ENCODE measurements around the gene USP17L26.
"Not testable (repeated sequence)": the region's sequence is repeated elsewhere in the genome, so short reads cannot be mapped to it uniquely, and the experiment has no call there.

Gene USP17L26

GRCh38 chr4:9334358-9334757 lies at the start of gene USP17L26:
Gene USP17L26 (plus strand): TSS chr4:9334658. CDS start chr4:9334658, 0 bp downstream.
- FAIRE-seq, result not testable (repeated sequence)

- not testable (repeated sequence) for FAIRE-seq
These were observed 10.3 kb upstream of the USP17L26 start for GRCh38 chr4:9324191-9324590.

GRCh38 chr4:9324865-9325264 lies 9.6 kb upstream of the USP17L26 start, which contains the start of gene USP17L24:
Gene USP17L24 (plus strand): TSS chr4:9325165. CDS start chr4:9325165, 0 bp downstream.
- not testable (repeated sequence) for FAIRE-seq

- not testable (repeated sequence) for FAIRE-seq
These were observed 4.8 kb upstream of the USP17L26 start, which contains the start of gene USP17L25 for GRCh38 chr4:9329611-9330010. Gene USP17L25 (plus strand): TSS chr4:9329911. CDS start chr4:9329911, 0 bp downstream.

GRCh38 chr4:9339103-9339502 lies 4.6 kb downstream of the USP17L26 start, which contains the start of gene USP17L5:
Gene USP17L5 (plus strand): TSS chr4:9339403. CDS start chr4:9339403, 0 bp downstream.
- FAIRE-seq, result not testable (repeated sequence)

- not testable (repeated sequence) for FAIRE-seq
These were observed 9.4 kb downstream of the USP17L26 start, which contains the start of gene USP17L27 for GRCh38 chr4:9343848-9344247. Gene USP17L27 (plus strand): TSS chr4:9344148. CDS start chr4:9344148, 0 bp downstream.

- FAIRE-seq, result not testable (repeated sequence)
These were observed 14.1 kb downstream of the USP17L26 start, which contains the start of gene USP17L28 for GRCh38 chr4:9348593-9348992. Gene USP17L28 (plus strand): TSS chr4:9348893. CDS start chr4:9348893, 0 bp downstream.

GRCh38 chr4:9350866-9351265 lies 16.4 kb downstream of the USP17L26 start:
- not testable (repeated sequence) for FAIRE-seq

- FAIRE-seq, result not testable (repeated sequence)
These were observed 18.9 kb downstream of the USP17L26 start, which contains the start of gene USP17L29 for GRCh38 chr4:9353338-9353737. Gene USP17L29 (plus strand): TSS chr4:9353638. CDS start chr4:9353638, 0 bp downstream.

GRCh38 chr4:9362829-9363228 lies 28.4 kb downstream of the USP17L26 start, which contains the start of gene USP17L30:
Gene USP17L30 (plus strand): TSS chr4:9363129. CDS start chr4:9363129, 0 bp downstream.
- not testable (repeated sequence) for FAIRE-seq

- FAIRE-seq, result not testable (repeated sequence)
These were observed 45.4 kb downstream of the USP17L26 start for GRCh38 chr4:9379881-9380280.

- FAIRE-seq, result peak; percentile 55
These were observed 46.6 kb downstream of the USP17L26 start for GRCh38 chr4:9381012-9381534.

GRCh38 chr4:9384126-9384525 lies 49.7 kb downstream of the USP17L26 start:
- FAIRE-seq, result no peak
